ENCODE data around the gene USP40. TPM values are rescaled to one million over a fixed set of nuclear protein-coding genes. Genes with fewer than 3 reads are reported as not detected.

USP40 gene
- total and polyA plus RNA-seq, 10 of the 15 experiments (the other 5 are each of a cell fraction or from before 2014, with no cell fraction given), result 3.4 to 20.8 (median 15.2) TPM

DNA sequence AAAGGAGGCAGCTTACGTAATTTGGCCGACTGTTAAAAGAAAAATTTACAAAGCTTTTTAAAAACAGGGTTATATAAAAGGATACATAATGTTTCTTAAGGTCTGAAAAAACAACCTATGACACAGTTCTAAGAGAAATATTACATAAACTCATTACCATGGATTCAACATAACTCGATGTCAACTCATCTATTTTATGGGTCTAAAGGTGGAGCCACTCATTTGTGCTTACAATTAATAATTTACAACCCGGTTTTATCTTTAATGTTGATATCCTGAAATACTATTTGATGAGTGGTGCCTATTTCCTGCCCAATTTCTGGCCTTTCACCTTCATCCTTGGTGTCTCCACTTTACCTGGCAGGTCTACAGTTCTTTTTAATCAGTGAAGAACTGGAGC, 15.1 kb downstream of the USP40 start:
- Histone ChIP-seq H3K27ac (ENCODE audit: control insufficient read depth, insufficient read depth) (no peak overlapping the region), H3K36me3 (ENCODE audit: control insufficient read depth in 2 of 2, insufficient read depth in 2 of 2, low read length in 1 of 2) (peaks cover 0 to 7% of the 10 kb centered on the region in 2 experiments; a peak in 1 of 4 replicates), H3K9ac (ENCODE audit: control insufficient read depth, insufficient read depth, low read length) (no peak overlapping the region), H3K79me2 (ENCODE audit: control insufficient read depth, insufficient read depth, low read length) (no peaks in the 10 kb centered on the region), H3K4me1 (ENCODE audit: control insufficient read depth, insufficient read depth, low read length) (no peaks in the 10 kb centered on the region), H2AFZ (ENCODE audit: control insufficient read depth, low read depth, low read length) (no peak overlapping the region), H3K4me3 (no peak overlapping the region), H3K4me2 (ENCODE audit: control insufficient read depth, insufficient read depth) (no peak overlapping the region), H3K27me3 (replicated peaks in 1 of 2; ENCODE audit: control insufficient read depth in 2 of 2, insufficient read depth in 2 of 2, low read length in 1 of 2) (no peaks in the 10 kb centered on the region), H3K9me3 (replicated peaks; ENCODE audit: control insufficient read depth, insufficient read depth, low read length) (no peaks in the 10 kb centered on the region), H4K20me1 (ENCODE audit: control insufficient read depth, insufficient read depth) (no peaks in the 10 kb centered on the region)
- in situ Hi-C loops (cut with MboI) (no loop called here), intact Hi-C loops (cut with micrococcal nuclease; ENCODE audit: unreplicated experiment) (no loop called here)
- ATAC-seq (no peak), DNase-seq (ENCODE audit: low read depth, low spot score) (no peak), FAIRE-seq (no peak)
- TF ChIP-seq, protein P1, sequence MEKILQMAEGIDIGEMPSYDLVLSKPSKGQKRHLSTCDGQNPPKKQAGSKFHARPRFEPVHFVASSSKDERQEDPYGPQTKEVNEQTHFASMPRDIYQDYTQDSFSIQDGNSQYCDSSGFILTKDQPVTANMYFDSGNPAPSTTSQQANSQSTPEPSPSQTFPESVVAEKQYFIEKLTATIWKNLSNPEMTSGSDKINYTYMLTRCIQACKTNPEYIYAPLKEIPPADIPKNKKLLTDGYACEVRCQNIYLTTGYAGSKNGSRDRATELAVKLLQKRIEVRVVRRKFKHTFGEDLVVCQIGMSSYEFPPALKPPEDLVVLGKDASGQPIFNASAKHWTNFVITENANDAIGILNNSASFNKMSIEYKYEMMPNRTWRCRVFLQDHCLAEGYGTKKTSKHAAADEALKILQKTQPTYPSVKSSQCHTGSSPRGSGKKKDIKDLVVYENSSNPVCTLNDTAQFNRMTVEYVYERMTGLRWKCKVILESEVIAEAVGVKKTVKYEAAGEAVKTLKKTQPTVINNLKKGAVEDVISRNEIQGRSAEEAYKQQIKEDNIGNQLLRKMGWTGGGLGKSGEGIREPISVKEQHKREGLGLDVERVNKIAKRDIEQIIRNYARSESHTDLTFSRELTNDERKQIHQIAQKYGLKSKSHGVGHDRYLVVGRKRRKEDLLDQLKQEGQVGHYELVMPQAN (conservative IDR thresholded peaks at IDR 0.05), result no peak
- TF ChIP-seq YBX1 (IDR thresholded peaks at IDR 0.05), result no peak
- TF ChIP-seq SRF (IDR thresholded peaks at IDR 0.05; ENCODE audit: low read depth in 2 of 2, low read length in 2 of 2), result no peak
- TF ChIP-seq NFYA (IDR thresholded peaks at IDR 0.05; ENCODE audit: borderline replicate concordance, low read depth, low read length), result no peak
- no peak for TF ChIP-seq ZNF217 (IDR thresholded peaks at IDR 0.05)
- TF ChIP-seq, protein P2, sequence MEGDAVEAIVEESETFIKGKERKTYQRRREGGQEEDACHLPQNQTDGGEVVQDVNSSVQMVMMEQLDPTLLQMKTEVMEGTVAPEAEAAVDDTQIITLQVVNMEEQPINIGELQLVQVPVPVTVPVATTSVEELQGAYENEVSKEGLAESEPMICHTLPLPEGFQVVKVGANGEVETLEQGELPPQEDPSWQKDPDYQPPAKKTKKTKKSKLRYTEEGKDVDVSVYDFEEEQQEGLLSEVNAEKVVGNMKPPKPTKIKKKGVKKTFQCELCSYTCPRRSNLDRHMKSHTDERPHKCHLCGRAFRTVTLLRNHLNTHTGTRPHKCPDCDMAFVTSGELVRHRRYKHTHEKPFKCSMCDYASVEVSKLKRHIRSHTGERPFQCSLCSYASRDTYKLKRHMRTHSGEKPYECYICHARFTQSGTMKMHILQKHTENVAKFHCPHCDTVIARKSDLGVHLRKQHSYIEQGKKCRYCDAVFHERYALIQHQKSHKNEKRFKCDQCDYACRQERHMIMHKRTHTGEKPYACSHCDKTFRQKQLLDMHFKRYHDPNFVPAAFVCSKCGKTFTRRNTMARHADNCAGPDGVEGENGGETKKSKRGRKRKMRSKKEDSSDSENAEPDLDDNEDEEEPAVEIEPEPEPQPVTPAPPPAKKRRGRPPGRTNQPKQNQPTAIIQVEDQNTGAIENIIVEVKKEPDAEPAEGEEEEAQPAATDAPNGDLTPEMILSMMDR (IDR thresholded peaks at IDR 0.05 in 2 of 3, conservative IDR thresholded peaks at IDR 0.05 in 1 of 3; ENCODE audit: control insufficient read depth in 2 of 3, extremely low read depth in 1 of 3, insufficient read depth in 1 of 3, low read depth in 3 of 3, low read length in 3 of 3), result no peak
- no peak for TF ChIP-seq ZNF622 (IDR thresholded peaks at IDR 0.05)
- TF ChIP-seq MYC (IDR thresholded peaks at IDR 0.05; ENCODE audit: insufficient read depth, insufficient read length, insufficient replicate concordance, low read length, severe bottlenecking), result no peak
- RAD21 ChIA-PET (ENCODE audit: unreplicated experiment), result no interaction called here
- BruUV-seq (replicated peaks), result no TSS peak
- SMC1A ChIA-PET (ENCODE audit: uncharacterized antibody, unreplicated experiment), result interaction anchor here (0.6 to 2.0 kb wide), 4 partner anchors 8 to 46 kb away, joined by 3 to 6 read pairs (median 3); no protein-coding TSS in a partner anchor
- 73% methylated on average over 4 of the region's 4 CpGs for WGBS (ENCODE audit: insufficient coverage, insufficient replicate concordance, low lambda C conversion rate, missing lambda C conversion rate)
- POLR2A ChIA-PET, result no interaction called here
- CTCF ChIA-PET, result interaction anchor here (1.1 kb wide), 1 partner anchor 12 kb away, joined by 4 read pairs; no protein-coding TSS in a partner anchor

All from GM12878 (cell line).